ENCODE data around the gene DEFB132. TPM values are rescaled to one million over a fixed set of nuclear protein-coding genes. Genes with fewer than 3 reads are reported as not detected.
A peak's percentile ranks its signal among the peaks of the same experiment; 100 is the strongest.

The DEFB132 gene
- total and polyA plus RNA-seq, 2 of the 13 experiments (the other 11 are each of a cell fraction or from before 2014, with no cell fraction given) = not detected

- 0 out of 2 replicates have a peak, but pooled peaks have one; percentile 28 for TF ChIP-seq SETDB1 (CRISPR knock-in tag; IDR thresholded peaks at IDR 0.05; ENCODE audit: borderline replicate concordance)
- TF ChIP-seq ZNF567 (CRISPR knock-in tag; IDR thresholded peaks at IDR 0.05; ENCODE audit: borderline replicate concordance) = peak; percentile 82; the same call in 1 of the 2 replicates
- peak; percentile 89; the same call in 1 of the 2 replicates for TF ChIP-seq ZNF318 (CRISPR knock-in tag; IDR thresholded peaks at IDR 0.05)
- TF ChIP-seq SMAD1 (CRISPR knock-in tag; IDR thresholded peaks at IDR 0.05; ENCODE audit: borderline replicate concordance, low read depth) = peak; percentile 92
- no peak for TF ChIP-seq ZUFSP (CRISPR knock-in tag; IDR thresholded peaks at IDR 0.05; ENCODE audit: borderline replicate concordance)
- peak; percentile 39; the same call in 1 of the 2 replicates for TF ChIP-seq ZBTB21 (CRISPR knock-in tag; IDR thresholded peaks at IDR 0.05)
- TF ChIP-seq ZNF232 (CRISPR knock-in tag; IDR thresholded peaks at IDR 0.05; ENCODE audit: borderline replicate concordance) = peak; percentile 99
- peak; percentile 99 for TF ChIP-seq XRCC5 (optimal IDR thresholded peaks at IDR 0.05; ENCODE audit: low read length)
- peak; percentile 18 for TF ChIP-seq SIN3B (IDR thresholded peaks at IDR 0.05; ENCODE audit: low read length)
- TF ChIP-seq SYNCRIP (IDR thresholded peaks at IDR 0.05; ENCODE audit: insufficient read depth, low read depth, low read length) = no peak
- TF ChIP-seq, protein P1, sequence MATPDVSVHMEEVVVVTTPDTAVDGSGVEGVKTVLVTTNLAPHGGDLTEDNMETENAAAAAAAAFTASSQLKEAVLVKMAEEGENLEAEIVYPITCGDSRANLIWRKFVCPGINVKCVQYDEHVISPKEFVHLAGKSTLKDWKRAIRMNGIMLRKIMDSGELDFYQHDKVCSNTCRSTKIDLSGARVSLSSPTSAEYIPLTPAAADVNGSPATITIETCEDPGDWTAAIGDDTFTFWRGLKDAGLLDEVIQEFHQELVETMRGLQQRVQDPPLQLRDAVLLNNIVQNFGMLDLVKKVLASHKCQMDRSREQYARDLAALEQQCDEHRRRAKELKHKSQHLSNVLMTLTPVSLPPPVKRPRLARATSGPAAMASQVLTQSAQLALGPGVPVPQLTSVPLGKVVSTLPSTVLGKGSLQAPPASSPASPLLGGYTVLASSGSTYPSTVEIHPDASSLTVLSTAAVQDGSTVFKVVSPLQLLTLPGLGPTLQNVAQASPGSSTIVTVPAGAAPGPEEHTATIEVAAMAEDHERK (CRISPR knock-in tag; IDR thresholded peaks at IDR 0.05; ENCODE audit: low read depth) = peak; percentile 69; the same call in 1 of the 2 replicates
- peak; percentile 98 for TF ChIP-seq ARID5B (CRISPR knock-in tag; IDR thresholded peaks at IDR 0.05)
Measured at GRCh38 chr20:297098-297924, 39.8 kb downstream of the DEFB132 start, which contains the start of gene ZCCHC3 (continued).

All from HepG2 (cell line).